ENCODE measurements around the gene CCDC107.

The CCDC107 gene

DNA sequence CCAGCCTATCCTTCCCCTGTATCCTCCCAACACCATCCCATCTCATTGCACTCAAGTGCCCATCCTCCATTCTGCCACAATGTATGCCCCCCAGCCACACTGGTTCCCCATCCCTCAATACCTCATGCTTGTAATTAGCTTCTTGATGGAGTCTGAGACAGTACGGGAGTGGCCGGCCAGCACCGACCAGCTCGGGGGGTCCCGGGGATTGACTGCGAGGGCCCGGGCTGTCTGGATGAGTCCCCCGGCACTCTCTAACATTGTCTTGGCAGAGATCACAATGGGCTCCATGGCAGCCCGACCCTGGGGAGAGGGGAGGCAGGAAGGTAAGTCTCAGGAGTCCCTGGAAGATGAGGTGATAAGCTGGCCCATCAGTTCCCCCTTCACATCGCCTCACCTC, 48.9 kb downstream of the CCDC107 start:
- no peak overlapping the region for H3K27ac ChIP-seq
- TF ChIP-seq CTCF (IDR thresholded peaks at IDR 0.05) (no peak), ZFX (IDR thresholded peaks at IDR 0.05; ENCODE audit: borderline replicate concordance) (no peak)

GRCh38 chr9:35708146-35708545, 50.1 kb downstream of the CCDC107 start:
- no peak for TF ChIP-seq ZFX (IDR thresholded peaks at IDR 0.05; ENCODE audit: borderline replicate concordance)
- TF ChIP-seq CTCF (IDR thresholded peaks at IDR 0.05): no peak
- H3K27ac ChIP-seq: no peak overlapping the region

- no peak overlapping the region for H3K27ac ChIP-seq
- no peak for TF ChIP-seq CTCF (IDR thresholded peaks at IDR 0.05)
- TF ChIP-seq ZFX (IDR thresholded peaks at IDR 0.05; ENCODE audit: borderline replicate concordance): no peak
Observed at GRCh38 chr9:35710818-35711500, 52.9 kb downstream of the CCDC107 start.

Data from 22Rv1 (cell line).